ENCODE measurements around the gene ADGRB3. TPM values are rescaled to one million over a fixed set of nuclear protein-coding genes. Genes with fewer than 3 reads are reported as not detected.
"Not testable (repeated sequence)": the region's sequence is repeated elsewhere in the genome, so short reads cannot be mapped to it uniquely, and the experiment has no call there.

The ADGRB3 gene
- total and polyA plus RNA-seq, 7 donors, result 0.60 to 11.5 (median 9.7) TPM; not detected in 1

DNA sequence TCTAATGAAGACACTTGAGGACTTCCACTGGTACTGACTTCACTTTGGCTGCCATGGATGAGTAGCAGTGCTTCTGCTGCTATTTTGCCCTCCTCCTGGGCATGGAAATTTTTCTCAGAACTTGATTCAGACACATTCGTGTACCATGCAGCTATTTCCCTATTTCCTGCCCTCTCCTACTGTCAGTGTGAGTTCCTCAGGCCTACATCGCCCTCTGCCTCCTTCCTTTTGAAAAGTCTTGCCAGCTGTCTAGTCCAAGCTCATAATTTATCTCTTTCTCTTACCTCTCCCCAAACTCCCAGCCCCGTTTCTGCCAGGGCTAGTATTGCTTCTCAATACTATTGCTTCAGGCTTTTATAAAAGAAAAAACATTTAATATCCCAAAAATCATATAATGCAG, 470.2 kb downstream of the ADGRB3 start:
- TF ChIP-seq EP300 (IDR thresholded peaks at IDR 0.05) (no peak), POLR2AphosphoS5 (IDR thresholded peaks at IDR 0.05) (no peak), POLR2A (IDR thresholded peaks at IDR 0.05) (no peak)
- TF ChIP-seq, protein P1, sequence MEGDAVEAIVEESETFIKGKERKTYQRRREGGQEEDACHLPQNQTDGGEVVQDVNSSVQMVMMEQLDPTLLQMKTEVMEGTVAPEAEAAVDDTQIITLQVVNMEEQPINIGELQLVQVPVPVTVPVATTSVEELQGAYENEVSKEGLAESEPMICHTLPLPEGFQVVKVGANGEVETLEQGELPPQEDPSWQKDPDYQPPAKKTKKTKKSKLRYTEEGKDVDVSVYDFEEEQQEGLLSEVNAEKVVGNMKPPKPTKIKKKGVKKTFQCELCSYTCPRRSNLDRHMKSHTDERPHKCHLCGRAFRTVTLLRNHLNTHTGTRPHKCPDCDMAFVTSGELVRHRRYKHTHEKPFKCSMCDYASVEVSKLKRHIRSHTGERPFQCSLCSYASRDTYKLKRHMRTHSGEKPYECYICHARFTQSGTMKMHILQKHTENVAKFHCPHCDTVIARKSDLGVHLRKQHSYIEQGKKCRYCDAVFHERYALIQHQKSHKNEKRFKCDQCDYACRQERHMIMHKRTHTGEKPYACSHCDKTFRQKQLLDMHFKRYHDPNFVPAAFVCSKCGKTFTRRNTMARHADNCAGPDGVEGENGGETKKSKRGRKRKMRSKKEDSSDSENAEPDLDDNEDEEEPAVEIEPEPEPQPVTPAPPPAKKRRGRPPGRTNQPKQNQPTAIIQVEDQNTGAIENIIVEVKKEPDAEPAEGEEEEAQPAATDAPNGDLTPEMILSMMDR (IDR thresholded peaks at IDR 0.05), result no peak
- Histone ChIP-seq H3K9me3 (no peaks in the 10 kb centered on the region), H3K27ac (no peak overlapping the region), H3K4me3 (no peak overlapping the region), H3K4me1 (no peaks in the 10 kb centered on the region), H3K27me3 (no peaks in the 10 kb centered on the region), H3K36me3 (no peaks in the 10 kb centered on the region)
- WGBS, 2 donors, result 50 to 66% methylated on average over 3 of the region's 3 CpGs
- intact Hi-C loops (cut with DNase I), result no loop called here
- DNase-seq, result no peak

DNA sequence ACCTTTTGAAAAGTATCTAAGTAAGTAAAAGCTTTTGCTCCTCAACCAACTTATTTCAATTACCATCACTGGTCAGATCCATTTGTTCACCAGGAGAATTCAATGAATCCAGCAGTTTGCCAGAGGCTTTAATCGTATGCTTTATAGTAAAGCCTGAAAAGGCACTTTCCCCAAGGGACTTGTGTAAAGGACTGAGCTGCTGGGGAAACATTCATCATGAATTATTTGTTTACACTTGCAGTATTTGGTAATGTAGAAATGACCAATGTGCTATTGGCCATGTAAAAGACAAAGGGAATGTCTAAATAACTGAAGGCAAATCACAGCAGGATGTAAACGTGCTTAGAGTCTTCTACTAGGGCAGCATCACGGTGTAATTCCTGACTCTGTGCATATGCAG, 471.4 kb downstream of the ADGRB3 start:
- no peak for TF ChIP-seq POLR2A (IDR thresholded peaks at IDR 0.05)
- no peaks in the 10 kb centered on the region for H3K27me3 ChIP-seq
- DNase-seq, result no peak
- intact Hi-C loops (cut with DNase I), result no loop called here
- 70 to 75% methylated on average over 3 of the region's 3 CpGs for WGBS, 2 donors
- H3K36me3 ChIP-seq, result no peaks in the 10 kb centered on the region
- H3K9me3 ChIP-seq, result no peaks in the 10 kb centered on the region
- H3K27ac ChIP-seq, result no peak overlapping the region
- H3K4me3 ChIP-seq, result no peak overlapping the region
- no peaks in the 10 kb centered on the region for H3K4me1 ChIP-seq

DNA sequence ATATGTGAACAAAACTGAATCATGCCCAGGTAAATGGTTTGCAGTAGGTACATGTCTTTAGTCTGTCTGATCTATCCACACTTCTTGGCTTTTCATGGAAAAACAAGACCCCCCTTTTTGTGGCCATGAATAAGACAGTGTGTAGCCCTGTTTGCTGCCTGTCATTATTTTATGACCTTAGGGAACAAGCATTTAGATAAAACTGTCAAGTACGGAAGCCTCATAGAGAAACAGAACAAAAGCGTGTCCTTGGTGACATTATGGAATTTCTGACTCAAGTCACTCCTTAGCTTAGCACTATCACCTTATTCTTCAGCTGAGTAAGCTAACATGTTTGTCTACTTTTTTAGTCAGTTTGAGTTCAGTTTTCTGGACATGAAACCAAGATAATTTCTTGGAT, 476.2 kb downstream of the ADGRB3 start:
- no peak for DNase-seq
- Histone ChIP-seq H3K4me1 (no peaks in the 10 kb centered on the region), H3K27ac (no peak overlapping the region), H3K27me3 (no peaks in the 10 kb centered on the region), H3K36me3 (no peaks in the 10 kb centered on the region), H3K9me3 (no peaks in the 10 kb centered on the region), H3K4me3 (no peak overlapping the region)
- 22 to 75% methylated on average over 2 of the region's 2 CpGs for WGBS, 2 donors
- intact Hi-C loops (cut with DNase I), result no loop called here
- TF ChIP-seq POLR2AphosphoS5 (IDR thresholded peaks at IDR 0.05) (no peak), EP300 (IDR thresholded peaks at IDR 0.05) (no peak)
- TF ChIP-seq, protein P1 (IDR thresholded peaks at IDR 0.05), result no peak

DNA sequence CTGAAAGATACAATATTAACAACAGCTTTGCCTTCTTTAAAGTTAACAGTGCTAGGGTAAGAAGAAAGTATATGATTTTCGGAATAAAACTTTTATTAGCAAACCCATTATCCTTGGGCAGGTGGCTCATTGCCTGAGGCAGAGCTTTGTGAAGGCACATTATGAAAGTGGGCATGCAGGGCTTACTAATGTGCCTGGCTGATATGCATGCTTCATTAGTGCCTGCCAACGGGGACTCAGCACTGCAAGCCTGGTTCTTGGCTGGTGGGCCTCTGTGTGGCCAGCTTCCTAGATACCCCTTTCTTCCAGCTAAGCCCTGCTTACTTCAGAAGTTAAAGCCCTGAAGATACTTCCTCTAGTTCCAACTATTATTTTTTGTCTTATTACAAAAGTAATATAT, 481.6 kb downstream of the ADGRB3 start:
- TF ChIP-seq, protein P1 (IDR thresholded peaks at IDR 0.05), result no peak
- TF ChIP-seq POLR2AphosphoS5 (IDR thresholded peaks at IDR 0.05) (no peak), POLR2A (IDR thresholded peaks at IDR 0.05) (no peak), EP300 (IDR thresholded peaks at IDR 0.05) (no peak)
- H3K4me1 ChIP-seq, result no peaks in the 10 kb centered on the region
- H3K27ac ChIP-seq, result no peak overlapping the region
- H3K27me3 ChIP-seq, result no peaks in the 10 kb centered on the region
- no peak for DNase-seq
- intact Hi-C loops (cut with DNase I), result no loop called here
- no peaks in the 10 kb centered on the region for H3K36me3 ChIP-seq
- no peaks in the 10 kb centered on the region for H3K9me3 ChIP-seq
- 84 to 88% methylated on average over 2 of the region's 2 CpGs for WGBS, 2 donors
- H3K4me3 ChIP-seq, result no peak overlapping the region

DNA sequence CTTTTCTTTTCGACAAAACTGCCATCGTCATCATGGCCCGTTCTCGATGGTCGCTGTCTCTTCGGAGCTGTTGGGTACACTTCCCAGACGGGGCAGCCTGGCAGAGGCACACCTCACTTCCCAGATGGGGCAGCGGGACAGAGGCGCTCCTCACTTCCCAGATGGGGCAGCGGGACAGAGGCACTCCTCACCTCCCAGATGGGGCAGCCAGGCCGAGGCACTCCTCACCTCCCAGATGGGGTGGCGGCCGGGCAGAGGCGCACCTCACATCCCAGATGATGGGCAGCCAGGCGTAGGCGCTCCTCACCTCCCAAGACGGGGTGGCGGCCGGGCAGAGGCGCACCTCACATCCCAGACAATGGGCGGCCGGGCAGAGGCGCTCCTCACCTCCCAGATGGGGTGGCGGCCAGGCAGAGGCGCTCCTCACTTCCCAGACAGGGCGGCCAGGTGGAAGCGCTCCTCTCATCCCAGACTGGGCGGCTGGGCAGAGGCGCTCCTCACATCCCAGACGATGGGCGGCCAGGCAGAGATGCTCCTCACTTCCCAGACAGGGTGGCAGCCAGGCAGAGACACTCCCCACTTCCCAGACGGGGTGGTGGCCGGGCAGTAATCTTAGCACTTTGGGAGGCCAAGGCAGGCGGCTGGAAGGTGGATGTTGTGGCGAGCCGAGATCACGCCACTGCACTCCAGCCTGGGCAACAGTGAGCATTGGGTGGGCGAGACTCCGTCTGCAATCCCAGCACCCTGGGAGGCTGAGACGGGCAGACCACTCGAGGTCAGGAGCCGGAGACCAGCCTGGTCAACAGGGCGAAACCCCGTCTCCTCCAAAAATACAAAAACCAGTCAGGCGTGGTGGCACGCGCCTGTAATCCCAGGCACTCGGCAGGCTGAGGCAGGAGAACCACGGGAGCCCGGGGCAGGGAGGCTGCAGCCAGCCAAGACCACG, 486.7 kb downstream of the ADGRB3 start:
- intact Hi-C loops (cut with DNase I); H3K27ac ChIP-seq; H3K4me1 ChIP-seq; H3K4me3 ChIP-seq; H3K27me3 ChIP-seq; H3K36me3 ChIP-seq; DNase-seq; H3K9me3 ChIP-seq: not testable (repeated sequence)
- 84 to 92% methylated on average over 51 of the region's 51 CpGs for WGBS, 2 donors

DNA sequence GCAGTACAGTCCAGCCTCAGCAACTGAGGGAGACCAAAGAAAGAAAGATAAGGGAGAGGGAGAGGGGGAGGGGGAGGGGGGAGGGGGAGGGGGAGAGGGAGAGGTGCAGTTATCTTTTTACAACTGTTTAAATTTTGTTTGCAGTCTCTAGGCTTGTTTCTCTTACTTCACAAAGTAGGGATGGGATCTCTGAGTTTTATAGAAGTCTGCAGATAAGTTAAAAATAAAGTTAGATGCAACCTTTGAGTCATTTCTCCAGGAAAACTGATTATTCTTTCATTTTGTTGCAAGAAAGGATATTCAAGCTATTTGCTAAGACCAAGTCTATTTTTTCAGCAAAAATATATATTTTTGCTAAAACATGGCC, 487.3 kb downstream of the ADGRB3 start:
- intact Hi-C loops (cut with DNase I), result no loop called here
- Histone ChIP-seq H3K4me1 (no peaks in the 10 kb centered on the region), H3K27ac (no peak overlapping the region), H3K36me3 (no peaks in the 10 kb centered on the region), H3K27me3 (no peaks in the 10 kb centered on the region), H3K4me3 (no peak overlapping the region), H3K9me3 (no peaks in the 10 kb centered on the region)
- no peak for TF ChIP-seq EP300 (IDR thresholded peaks at IDR 0.05)
- TF ChIP-seq, protein P1 (IDR thresholded peaks at IDR 0.05), result no peak
- TF ChIP-seq POLR2A (IDR thresholded peaks at IDR 0.05), result no peak
- TF ChIP-seq POLR2AphosphoS5 (IDR thresholded peaks at IDR 0.05), result no peak
- DNase-seq, result no peak

Data from sigmoid colon (tissue), 7 donors.